Fibroblast of pulmonary artery (primary cell): Measurements from ENCODE around the gene EFHC1.

Source experiments
- DNase-seq: peaks from one replicate; pipeline ENCODE4 v3.0.0-alpha.2; 2010; ENCODE audit warnings: low read depth
- H3K4me3 ChIP-seq: replicated peaks from 2 replicates; pipeline ENCODE4 v1.5.1; 2011; ENCODE audit warnings: low read depth, mild to moderate bottlenecking, control low read depth, low read length, moderate library complexity
- CTCF ChIP-seq: IDR thresholded peaks from 2 replicates; pipeline ENCODE4 v1.5.1; 2011; ENCODE audit warnings: mild to moderate bottlenecking, control low read depth, low read length, inconsistent platforms; ENCODE audit errors: missing control alignments

The EFHC1 gene

GRCh38 chr6:52523378-52524142 is 103.4 kb downstream of the EFHC1 start:
- H3K4me3 ChIP-seq: no peak overlapping the region
- no peak for TF ChIP-seq CTCF
- DNase-seq: no peak

- TF ChIP-seq CTCF: no peak
- H3K4me3 ChIP-seq: no peak overlapping the region
- no peak for DNase-seq
Measured at GRCh38 chr6:52524918-52525317, 104.8 kb downstream of the EFHC1 start.

GRCh38 chr6:52526634-52527033 is 106.5 kb downstream of the EFHC1 start:
- no peak for DNase-seq
- TF ChIP-seq CTCF: no peak
- H3K4me3 ChIP-seq: no peak overlapping the region

- no peak for TF ChIP-seq CTCF
- H3K4me3 ChIP-seq: no peak overlapping the region
- DNase-seq: no peak
Measured at GRCh38 chr6:52527436-52527835, 107.3 kb downstream of the EFHC1 start.

- no peak for TF ChIP-seq CTCF
- no peak overlapping the region for H3K4me3 ChIP-seq
Measured at GRCh38 chr6:52529311-52529710, 109.2 kb downstream of the EFHC1 start.

GRCh38 chr6:52530351-52530750 is 110.2 kb downstream of the EFHC1 start:
- DNase-seq: no peak
- no peak overlapping the region for H3K4me3 ChIP-seq
- no peak for TF ChIP-seq CTCF

More at GRCh38 chr6:52529311-52529710, 109.2 kb downstream of the EFHC1 start:
- DNase-seq: no peak

- no peak for DNase-seq
- no peak overlapping the region for H3K4me3 ChIP-seq
- no peak for TF ChIP-seq CTCF
Measured at GRCh38 chr6:52531396-52531795, 111.3 kb downstream of the EFHC1 start.
